ENCODE measurements around the gene BBS9.

- TF ChIP-seq POLR2AphosphoS5 (IDR thresholded peaks at IDR 0.05) = no peak
- no peak for TF ChIP-seq CTCF (IDR thresholded peaks at IDR 0.05)
These were observed 409.8 kb downstream of the BBS9 start for GRCh38 chr7:33539198-33539597.

Data from suprapubic skin (tissue), 3 donors.